WTC11 (cell line): ENCODE results near the gene NLRX1.
"Not testable (repeated sequence)": the region's sequence is repeated elsewhere in the genome, so short reads cannot be mapped to it uniquely, and the experiment has no call there.

ENCODE experiments used
- ATF6 ChIP-seq: sonication (generic); formaldehyde crosslinking; IDR thresholded peaks from 2 replicates; pipeline ENCODE4 v1.8.1; 2023; ENCODE audit warnings: mild to moderate bottlenecking, missing genetic modification reagents
- CTCF ChIP-seq: fragments of 200-600 bp; IDR thresholded peaks from 2 replicates; pipeline ENCODE4 v1.8.0; 2022; ENCODE audit warnings: antibody characterized with exemption
- JUN ChIP-seq: sonication (generic); formaldehyde crosslinking; IDR thresholded peaks from 2 replicates; pipeline ENCODE4 v1.8.0; 2023; ENCODE audit warnings: mild to moderate bottlenecking, missing genetic modification reagents
- TEAD4 ChIP-seq: sonication (generic); formaldehyde crosslinking; IDR thresholded peaks from 2 replicates; pipeline ENCODE4 v1.8.0; 2022; ENCODE audit warnings: mild to moderate bottlenecking, missing genetic modification reagents

DNA sequence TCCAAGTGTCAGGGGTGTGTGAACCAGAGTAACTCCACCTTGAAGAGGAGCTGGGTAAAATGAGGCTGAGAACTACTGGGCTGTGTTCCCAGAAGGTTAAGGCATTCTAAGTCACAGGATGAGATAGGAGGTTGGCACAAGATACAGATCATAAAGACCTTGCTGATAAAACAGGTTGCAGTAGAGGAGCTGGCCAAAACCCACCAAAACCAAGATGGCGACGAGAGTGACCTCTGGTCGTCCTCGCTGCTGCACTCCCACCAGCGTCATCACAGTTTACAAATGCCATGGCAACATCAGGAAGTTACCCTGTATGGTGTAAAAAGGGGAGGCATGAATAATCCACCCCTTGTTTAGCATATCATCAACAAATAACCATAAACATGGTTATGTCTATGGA, 32.7 kb downstream of the NLRX1 start:
- not testable (repeated sequence) for TF ChIP-seq ATF6 (CRISPR knock-in tag); JUN; TEAD4 (CRISPR knock-in tag); CTCF
